CD4-positive, alpha-beta T cell treated with Interferon alpha-2 for 1 hour (primary cell): ENCODE results near the gene URB1.
A peak's percentile ranks its signal among the peaks of the same experiment; 100 is the strongest.
"Not testable (repeated sequence)": the region's sequence is repeated elsewhere in the genome, so short reads cannot be mapped to it uniquely, and the experiment has no call there.

Experiments used
- DNase-seq, 2 donors: peaks; one replicate each; pipeline ENCODE4 v3.0.0-alpha.2; 2020 to 2022

The URB1 gene, protein sequence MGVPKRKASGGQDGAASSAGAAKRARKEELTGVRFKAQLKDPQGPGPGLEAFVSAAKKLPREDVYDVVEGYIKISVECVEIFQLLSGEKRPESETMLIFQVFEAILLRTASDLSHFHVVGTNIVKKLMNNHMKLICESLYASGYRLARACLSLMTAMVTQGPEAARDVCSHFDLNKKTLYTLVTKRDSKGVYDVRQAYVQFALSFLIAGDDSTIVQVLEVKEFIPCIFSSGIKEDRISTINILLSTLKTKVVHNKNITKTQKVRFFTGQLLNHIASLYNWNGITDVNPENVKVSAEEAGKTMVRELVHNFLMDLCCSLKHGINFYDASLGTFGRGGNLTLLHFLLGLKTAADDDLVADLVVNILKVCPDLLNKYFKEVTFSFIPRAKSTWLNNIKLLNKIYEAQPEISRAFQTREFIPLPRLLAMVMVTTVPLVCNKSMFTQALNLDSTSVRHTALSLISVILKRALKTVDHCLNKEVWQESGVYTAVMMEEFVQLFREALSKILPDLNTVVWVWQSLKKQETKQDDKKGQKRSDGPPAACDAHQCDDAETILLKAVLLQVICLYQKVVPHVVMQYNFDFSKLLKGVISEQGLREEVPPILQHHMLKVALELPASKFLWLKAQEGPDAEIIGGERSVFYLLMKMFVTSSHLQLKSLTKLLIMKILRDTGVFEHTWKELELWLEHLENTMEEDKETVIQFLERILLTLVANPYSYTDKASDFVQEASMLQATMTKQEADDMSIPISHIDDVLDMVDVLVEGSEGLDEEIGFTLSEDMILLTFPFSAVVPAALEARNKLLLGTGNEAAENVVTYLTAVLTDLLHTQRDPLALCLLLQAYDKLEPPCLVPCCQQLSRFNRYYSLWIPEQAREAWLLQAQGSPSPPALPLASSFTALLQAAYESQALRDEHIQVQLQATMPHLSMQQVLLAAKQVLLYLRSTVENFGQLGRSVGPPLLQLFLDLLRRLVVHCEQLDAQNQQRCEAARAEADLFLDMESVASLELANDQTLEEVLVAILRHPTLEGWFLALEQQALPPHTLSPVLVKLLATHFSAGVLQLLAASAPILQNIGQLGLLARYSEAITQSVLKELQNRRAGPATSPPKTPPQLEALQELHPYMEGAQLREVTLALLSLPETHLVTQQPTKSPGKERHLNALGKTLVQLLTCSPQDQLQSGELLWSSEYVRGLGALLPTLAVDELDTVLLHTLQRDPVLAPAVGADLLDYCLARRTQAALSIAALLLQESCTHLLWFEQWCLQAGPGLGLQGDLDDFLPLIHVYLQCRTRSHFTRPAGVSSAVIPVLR (N-terminal part only)

GRCh38 chr21:32392880-32393676, at the start of gene URB1:
TSS of gene URB1 (minus strand) at chr21:32393012. CDS start at chr21:32392910, 102 bp downstream.
- DNase-seq: peak; percentile 93 to 96

- DNase-seq: no peak
Observed at GRCh38 chr21:32437729-32438128, 44.9 kb upstream of the URB1 start.

DNA sequence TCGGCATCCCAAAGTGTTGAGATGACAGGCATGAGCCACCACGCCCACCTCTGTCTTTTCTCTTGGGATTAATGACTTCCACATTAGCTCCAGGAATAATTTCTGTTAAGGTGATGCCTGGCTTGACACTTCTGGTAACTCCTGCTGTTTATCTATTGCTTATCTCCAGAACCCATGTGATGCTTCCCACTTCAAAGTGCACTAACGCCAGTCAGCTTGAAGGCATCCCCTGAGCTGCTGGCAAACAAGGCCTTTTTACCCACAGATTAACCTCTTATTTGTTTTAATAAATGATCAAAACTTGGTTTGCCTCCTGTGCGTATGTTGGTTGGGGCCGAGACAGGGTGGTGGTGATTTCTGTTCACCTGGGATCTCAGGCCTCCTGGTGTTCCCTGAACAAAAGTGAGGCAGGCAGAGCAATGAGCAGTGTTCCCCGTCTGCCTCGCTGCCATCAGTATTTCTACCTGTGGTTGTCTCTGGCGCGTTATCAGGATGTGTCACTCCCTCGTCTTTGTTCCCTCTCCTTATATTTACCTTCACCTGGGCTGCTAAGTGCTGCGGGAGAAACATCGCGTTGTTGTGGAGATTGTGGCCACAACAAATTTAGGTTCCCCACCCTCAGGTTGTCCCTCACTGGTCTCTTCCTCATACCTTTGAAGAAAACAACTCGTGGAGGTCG, 40.3 kb upstream of the URB1 start:
- not testable (repeated sequence) for DNase-seq

DNA sequence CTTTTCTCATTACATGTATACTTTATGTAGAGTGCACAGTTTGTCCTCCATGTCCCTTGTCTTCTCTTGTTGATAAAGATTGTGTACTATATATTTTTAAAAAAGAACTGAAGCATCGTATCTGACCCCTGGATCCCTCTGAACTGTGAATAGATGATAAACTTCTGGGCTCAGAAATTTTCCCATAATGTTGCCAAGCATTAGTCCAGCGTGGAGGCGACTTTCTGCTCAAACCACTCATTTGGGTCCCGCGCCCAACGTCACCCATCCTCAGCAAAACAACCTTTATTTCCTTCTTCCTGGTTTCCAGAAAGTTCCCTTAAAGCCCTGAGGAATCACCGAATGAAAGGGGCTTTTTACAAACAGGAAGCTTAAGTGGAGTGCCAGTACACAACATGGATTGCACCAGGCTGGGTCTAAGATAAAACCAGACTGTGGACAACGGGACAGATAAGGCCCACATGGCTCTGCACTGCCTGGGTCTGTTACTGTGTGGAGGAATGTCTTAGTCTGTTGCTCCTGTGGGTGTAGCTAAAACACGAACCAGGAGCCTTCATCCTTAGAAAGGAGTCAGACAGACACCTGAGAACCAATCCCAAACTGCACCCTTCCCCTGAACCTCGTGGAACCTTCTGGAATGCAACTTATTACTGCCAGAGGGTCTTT, 35.3 kb upstream of the URB1 start:
- DNase-seq: no peak

GRCh38 chr21:32426592-32427051, 33.8 kb upstream of the URB1 start:
- DNase-seq: no peak

DNA sequence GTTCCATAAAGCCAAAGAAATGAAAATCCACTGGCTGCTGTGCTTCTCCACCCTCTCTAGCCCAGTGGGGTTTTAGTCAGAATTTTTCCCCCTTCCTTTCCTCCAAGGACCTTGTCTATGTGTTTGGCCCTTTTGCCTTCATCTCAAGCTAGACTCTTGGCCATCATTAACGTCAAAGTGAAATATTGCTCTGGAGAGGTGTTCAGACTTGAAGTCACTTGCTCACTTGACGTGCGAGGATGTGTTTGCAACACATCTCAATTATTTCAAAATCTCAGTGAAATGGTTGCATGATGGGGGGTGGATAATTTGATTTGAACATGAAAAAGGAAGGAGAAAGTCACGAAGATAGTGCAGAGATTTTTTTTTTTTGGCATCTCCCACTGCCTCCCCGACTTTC, 33.3 kb upstream of the URB1 start:
- no peak for DNase-seq

DNA sequence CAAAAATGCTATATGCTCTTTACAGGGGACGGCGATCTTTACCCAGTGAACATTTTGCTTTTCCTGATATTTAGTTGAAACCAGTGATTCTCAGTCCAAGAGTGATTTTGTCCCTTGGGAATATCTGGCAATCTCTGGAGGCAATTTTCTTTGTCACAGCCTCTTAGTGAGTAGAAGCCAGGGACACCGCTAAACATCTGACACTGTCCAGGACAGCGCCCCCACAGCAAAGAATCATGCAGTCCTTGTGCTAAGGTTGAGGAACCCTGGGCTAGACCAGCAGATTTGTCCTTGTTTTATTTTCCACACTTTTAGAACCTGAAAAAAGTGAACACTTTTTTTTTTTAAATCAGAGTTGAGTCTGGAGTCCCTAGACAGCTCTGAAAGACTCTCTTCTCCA, 32.8 kb upstream of the URB1 start:
- DNase-seq: no peak

GRCh38 chr21:32424674-32425073, 31.9 kb upstream of the URB1 start:
- no peak for DNase-seq

DNA sequence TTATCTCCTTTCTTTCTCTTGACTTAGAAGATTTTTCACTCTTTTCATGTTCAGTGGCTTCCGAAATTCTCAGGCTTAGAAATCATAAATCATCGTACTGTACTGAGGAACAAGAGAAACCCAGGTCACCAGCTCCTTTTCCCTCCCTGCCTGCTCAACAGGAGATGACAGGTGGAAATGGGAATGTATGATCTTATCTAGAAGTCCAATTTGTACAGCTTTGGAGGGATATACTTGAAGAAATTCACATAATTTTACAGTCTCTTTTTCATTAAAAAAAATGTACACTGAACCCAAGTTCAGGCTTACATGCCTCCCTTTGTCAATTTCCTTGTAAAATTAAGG, 31.4 kb upstream of the URB1 start:
- no peak for DNase-seq

- no peak for DNase-seq
Observed at GRCh38 chr21:32423320-32424190, 30.7 kb upstream of the URB1 start.

DNA sequence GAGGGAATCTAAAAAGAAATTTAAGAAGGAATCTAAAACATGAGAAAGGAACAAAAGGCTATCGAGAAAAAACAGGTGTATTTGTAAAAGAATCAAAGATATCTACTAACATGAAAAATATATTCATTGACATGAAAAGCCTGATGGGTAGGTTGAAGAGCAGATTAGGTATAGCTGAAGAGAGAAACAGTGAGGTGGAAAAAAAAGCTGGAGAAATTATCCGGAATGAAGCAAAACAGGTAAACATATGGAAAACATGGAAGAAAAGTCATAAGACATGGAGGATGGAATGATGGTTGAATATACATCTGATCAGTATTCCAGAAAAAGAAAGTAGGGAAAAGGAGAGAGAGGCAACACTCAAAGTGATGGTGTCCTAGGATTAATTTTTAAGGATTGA, 29.3 kb upstream of the URB1 start:
- no peak for DNase-seq

- no peak for DNase-seq
Observed at GRCh38 chr21:32418146-32418545, 25.3 kb upstream of the URB1 start.

DNA sequence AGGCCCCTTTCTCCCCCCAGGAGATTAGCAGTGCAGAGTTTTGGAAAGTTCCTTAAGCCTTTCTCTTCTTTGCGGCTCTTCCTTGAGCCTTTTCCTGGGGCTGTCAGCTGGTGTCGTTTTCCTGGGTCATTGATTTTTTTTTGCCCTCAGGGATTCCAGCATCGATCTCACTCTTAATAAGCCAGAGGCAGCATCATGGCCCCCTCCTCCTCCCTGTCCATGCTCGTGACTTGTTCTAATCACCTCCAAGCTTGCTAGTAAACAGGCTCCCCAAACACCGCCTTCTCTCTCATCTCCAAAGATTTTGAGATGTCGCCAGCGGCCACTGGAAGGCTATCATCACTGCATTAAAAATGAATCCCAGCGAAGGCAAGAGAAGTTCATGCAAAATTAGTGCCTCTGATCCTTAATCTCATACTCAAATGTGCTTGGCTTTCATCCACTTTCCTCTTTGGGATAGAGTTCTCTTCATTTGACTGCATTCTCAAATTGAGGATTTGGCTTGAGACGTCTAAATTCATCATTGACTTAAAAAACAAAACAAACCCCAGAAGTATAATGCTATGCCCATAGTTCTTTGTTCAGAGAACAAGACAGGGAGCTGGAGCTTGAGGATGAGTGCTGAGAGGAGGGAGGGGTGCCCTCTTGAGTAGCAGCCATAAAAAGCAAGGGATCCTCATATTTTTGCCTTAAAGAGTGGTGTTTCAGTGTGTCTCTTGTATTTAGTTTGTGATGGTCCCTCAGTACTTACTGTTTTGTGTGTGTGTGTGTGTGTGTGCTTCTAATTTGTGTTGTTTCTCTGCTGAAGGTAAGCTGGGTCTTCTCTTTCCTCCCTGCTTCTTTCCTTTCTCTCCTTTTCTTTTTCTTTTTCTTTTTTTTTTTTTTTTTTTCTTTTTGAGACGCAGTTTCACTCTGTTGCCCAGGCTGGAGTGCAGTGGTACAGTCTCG, 22.9 kb upstream of the URB1 start:
- DNase-seq: no peak

GRCh38 chr21:32414579-32415358, 22.0 kb upstream of the URB1 start:
- no peak for DNase-seq

DNA sequence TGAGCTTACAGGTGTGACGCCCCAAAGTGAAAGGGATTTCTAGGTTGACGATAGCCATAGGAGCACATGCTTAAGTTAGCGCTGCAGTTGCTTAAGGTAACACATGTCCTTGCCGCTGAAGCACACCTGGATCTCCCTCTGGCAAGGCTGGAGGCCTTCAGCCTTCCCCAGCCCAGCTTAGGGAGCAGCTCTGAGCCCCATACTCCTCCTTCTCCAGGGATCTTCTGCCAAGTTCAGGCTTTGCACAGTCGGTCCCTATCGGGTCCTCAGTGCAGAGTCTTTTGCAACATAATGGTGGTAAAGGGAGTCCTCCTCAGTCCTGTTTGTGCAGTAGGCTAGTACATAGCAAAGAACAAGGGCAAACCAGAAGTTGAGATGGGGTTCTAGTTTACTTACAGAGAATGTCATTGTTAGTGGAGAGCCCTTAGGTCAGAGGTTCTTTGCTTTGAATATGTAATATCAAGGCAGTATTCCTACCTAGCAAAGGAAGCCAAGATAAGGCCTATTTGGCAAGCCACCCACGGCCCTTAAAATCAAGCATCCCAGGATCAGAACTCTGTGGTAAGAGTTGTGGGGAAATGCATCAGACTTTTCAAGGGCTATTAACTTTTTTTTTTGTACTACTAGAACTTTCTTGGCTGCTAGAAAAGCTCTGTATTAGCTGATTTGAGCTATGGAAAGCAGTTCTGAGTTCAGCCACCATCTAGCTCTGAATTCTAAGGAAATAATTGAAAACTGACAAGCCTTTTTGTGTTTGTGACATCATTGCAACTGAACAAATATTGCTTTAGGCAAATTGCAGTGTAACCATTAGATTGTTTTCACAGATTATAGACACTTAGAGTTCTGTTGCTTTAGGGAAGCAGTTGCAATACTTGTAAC, 21.1 kb upstream of the URB1 start:
- DNase-seq: no peak

GRCh38 chr21:32413015-32413504, 20.2 kb upstream of the URB1 start:
- no peak for DNase-seq
